Astrocyte of the cerebellum (primary cell): ENCODE results near the gene PCBD2.

Experiments used
- DNase-seq: peaks from one replicate; pipeline ENCODE4 v3.0.0-alpha.2; 2011; ENCODE audit warnings: low read depth
- H3K4me3 ChIP-seq: 2 replicates; pipeline ENCODE4 v1.5.1; 2011; ENCODE audit warnings: mild to moderate bottlenecking, low read depth, low read length, moderate library complexity
- in situ Hi-C: cut with HindIII; loops from 2 replicates; pipeline ENCODE4 v1.10.0; 2017; ENCODE audit warnings: low sequenced_read_pairs
- TF ChIP-seq, protein P1 (sequence below): IDR thresholded peaks from 2 replicates; pipeline ENCODE4 v1.5.1; 2012; ENCODE audit warnings: low read length, low read depth, moderate library complexity, mild to moderate bottlenecking; ENCODE audit errors: missing control alignments

Gene PCBD2

GRCh38 chr5:135008556-135008955 is 103.6 kb downstream of the PCBD2 start:
- H3K4me3 ChIP-seq = no peak overlapping the region
- DNase-seq = no peak
- in situ Hi-C loops = no loop called here
- TF ChIP-seq, protein P1, sequence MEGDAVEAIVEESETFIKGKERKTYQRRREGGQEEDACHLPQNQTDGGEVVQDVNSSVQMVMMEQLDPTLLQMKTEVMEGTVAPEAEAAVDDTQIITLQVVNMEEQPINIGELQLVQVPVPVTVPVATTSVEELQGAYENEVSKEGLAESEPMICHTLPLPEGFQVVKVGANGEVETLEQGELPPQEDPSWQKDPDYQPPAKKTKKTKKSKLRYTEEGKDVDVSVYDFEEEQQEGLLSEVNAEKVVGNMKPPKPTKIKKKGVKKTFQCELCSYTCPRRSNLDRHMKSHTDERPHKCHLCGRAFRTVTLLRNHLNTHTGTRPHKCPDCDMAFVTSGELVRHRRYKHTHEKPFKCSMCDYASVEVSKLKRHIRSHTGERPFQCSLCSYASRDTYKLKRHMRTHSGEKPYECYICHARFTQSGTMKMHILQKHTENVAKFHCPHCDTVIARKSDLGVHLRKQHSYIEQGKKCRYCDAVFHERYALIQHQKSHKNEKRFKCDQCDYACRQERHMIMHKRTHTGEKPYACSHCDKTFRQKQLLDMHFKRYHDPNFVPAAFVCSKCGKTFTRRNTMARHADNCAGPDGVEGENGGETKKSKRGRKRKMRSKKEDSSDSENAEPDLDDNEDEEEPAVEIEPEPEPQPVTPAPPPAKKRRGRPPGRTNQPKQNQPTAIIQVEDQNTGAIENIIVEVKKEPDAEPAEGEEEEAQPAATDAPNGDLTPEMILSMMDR = no peak

DNA sequence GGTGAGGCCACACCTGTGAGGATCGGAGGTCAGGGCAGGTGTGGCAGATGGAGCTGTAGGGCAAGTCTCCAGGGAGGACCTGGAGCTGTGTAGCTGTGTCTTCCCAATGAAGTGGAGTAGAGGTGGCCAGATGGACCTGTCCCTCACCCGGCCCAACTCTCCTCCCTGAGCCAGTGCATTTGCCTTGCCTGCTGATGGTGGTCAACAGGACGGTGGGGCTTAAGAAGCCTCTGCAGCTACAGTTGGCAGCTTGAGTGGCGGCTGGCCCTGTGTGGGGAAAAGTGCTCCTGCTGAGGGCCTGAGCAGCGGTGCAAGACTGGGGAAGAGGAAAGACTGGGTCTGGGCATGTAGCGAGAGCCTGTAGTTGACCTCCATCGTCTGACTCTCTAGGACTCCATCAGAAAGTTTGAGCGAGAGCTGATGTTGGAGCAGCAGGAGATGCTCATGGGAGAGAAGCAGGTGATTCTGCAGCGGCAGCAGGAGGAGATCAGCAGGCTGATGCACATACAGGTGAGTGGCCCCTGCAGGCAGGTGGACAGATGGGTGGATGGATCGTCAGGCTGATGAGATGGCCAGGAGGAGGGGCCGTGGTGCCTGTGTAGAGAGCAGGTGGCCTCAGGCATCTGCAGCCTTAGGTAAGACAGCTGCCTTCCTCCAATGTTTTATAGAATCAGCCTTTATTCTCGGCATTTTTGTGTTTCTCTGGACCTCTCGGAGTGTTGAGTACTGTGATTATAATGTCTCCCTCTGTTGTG is 104.2 kb downstream of the PCBD2 start:
- TF ChIP-seq, protein P1 = no peak
- DNase-seq = no peak
- in situ Hi-C loops = no loop called here
- H3K4me3 ChIP-seq = no peak overlapping the region

GRCh38 chr5:135009736-135010501 is 105.0 kb downstream of the PCBD2 start:
- no peak overlapping the region for H3K4me3 ChIP-seq
- no peak for DNase-seq
- in situ Hi-C loops = no loop called here
- TF ChIP-seq, protein P1 = no peak

- in situ Hi-C loops = no loop called here
These were observed 105.8 kb downstream of the PCBD2 start for GRCh38 chr5:135010502-135011354.

GRCh38 chr5:135011355-135012032 is 106.6 kb downstream of the PCBD2 start:
- H3K4me3 ChIP-seq = no peak overlapping the region
- no peak for DNase-seq
- in situ Hi-C loops = no loop called here
- TF ChIP-seq, protein P1 = no peak

More at GRCh38 chr5:135010502-135011354, 105.8 kb downstream of the PCBD2 start:
- TF ChIP-seq, protein P1 = no peak
- no peak overlapping the region for H3K4me3 ChIP-seq
- DNase-seq = no peak
